Kidney (tissue), 14 donors: ENCODE measurements around the gene CNTN6. TPM values are rescaled to one million over a fixed set of nuclear protein-coding genes. Genes with fewer than 3 reads are reported as not detected.

Experiments used
- DNase-seq, 5 donors: peaks; one replicate each; pipeline ENCODE4 v3.0.0-alpha.2; 2013 to 2020
- FAIRE-seq: peaks from 2 replicates; lab custom pipeline; 2012; peaks lifted over from hg19 to GRCh38; lab: Jason Lieb, UNC
- H3K27ac ChIP-seq, 2 donors: one replicate each; pipeline ENCODE4 v1.7.0; 2013; ENCODE audit warnings: low read depth in 2 of 2, low read length in 2 of 2, inconsistent platforms in 1 of 2
- H3K27me3 ChIP-seq: one replicate; pipeline ENCODE4 v1.7.1; 2013; ENCODE audit warnings: low read length, inconsistent platforms; ENCODE audit not compliant: control insufficient read depth, insufficient read depth
- H3K36me3 ChIP-seq, 3 donors: one replicate each; pipeline versions ENCODE4 v1.7.0 to v1.7.1; 2013; ENCODE audit warnings: low read length in 3 of 3, control low read depth in 1 of 3, inconsistent platforms in 1 of 3; ENCODE audit not compliant: insufficient read depth in 3 of 3, control insufficient read depth in 2 of 3
- H3K4me1 ChIP-seq, 3 donors: one replicate each; pipeline versions ENCODE4 v1.7.0 to v1.7.1; 2013; ENCODE audit warnings: low read length in 3 of 3, inconsistent platforms in 1 of 3, low read depth in 1 of 3; ENCODE audit not compliant: control insufficient read depth in 2 of 3, insufficient read depth in 2 of 3
- H3K4me3 ChIP-seq, 3 donors: one replicate each; pipeline versions ENCODE4 v1.7.0 to v1.8.1; 2013; ENCODE audit warnings: low read length in 3 of 3, control low read depth in 1 of 3, inconsistent platforms in 1 of 3
- H3K9ac ChIP-seq, 3 donors: one replicate each; pipeline versions ENCODE4 v1.7.0 to v1.7.1; 2013; ENCODE audit warnings: low read length in 3 of 3, control low read depth in 1 of 3, inconsistent platforms in 1 of 3
- H3K9me3 ChIP-seq, 3 donors: one replicate each; pipeline versions ENCODE4 v1.7.0 to v1.7.1; 2013; ENCODE audit warnings: low read length in 3 of 3, control low read depth in 1 of 3, inconsistent platforms in 1 of 3; ENCODE audit not compliant: control insufficient read depth in 2 of 3, insufficient read depth in 1 of 3
- CTCF ChIP-seq: IDR thresholded peaks from 3 replicates; pipeline ENCODE4 v1.5.1; 2012; ENCODE audit warnings: mild to moderate bottlenecking, moderate library complexity, borderline replicate concordance; ENCODE audit not compliant: insufficient read depth; ENCODE audit errors: extremely low read depth
- intact Hi-C: fragments of 100-400 bp; cut with DNase I; formaldehyde crosslinking; loops from one replicate; pipeline ENCODE4 v1.11.1; 2022
- polyA plus RNA-seq: library from polyadenylated mRNA; stranded (reverse); fragments of 350-450 nt; fragmentation: Illumina TruSeq; extraction: RNeasy Lipid Tissue Mini Kit (QIAGEN cat#74804); gene quantifications from one replicate; pipeline ENCODE4 v1.2.3, GENCODE V29; 2014; ENCODE audit warnings: low read depth, low replicate concordance; ENCODE audit not compliant: insufficient read depth
- total RNA-seq: library from RNA; stranded (reverse); fragmentation: NEBNext Ultra II Directional; extraction: Animal tissue kit (Norgen Biotek cat#: 25700); gene quantifications from one replicate; pipeline ENCODE4 v1.2.1, GENCODE V29; 2021
- donor health status: control.
- donor health status: control.
- donor health status: control.
- donor health status: control.
- donor health status: control.
- donor health status: DM: yes; HTN: yes; CAD: no.
- donor health status: Normal renal cell carcinoma (clear cell type).

The CNTN6 gene
- total and polyA plus RNA-seq, 2 donors from 2014 or later, result 0.11 to 0.25 TPM

- H3K36me3 ChIP-seq, result no peaks in the 10 kb centered on the region
- H3K9ac ChIP-seq, result no peak overlapping the region
- FAIRE-seq (no peak), DNase-seq (no peak)
- no peak for TF ChIP-seq CTCF
- no peak overlapping the region for H3K4me3 ChIP-seq
- H3K27me3 ChIP-seq, result no peaks in the 10 kb centered on the region
- intact Hi-C loops, result no loop called here
- H3K9me3 ChIP-seq, result no peaks in the 10 kb centered on the region
- no peak overlapping the region for H3K27ac ChIP-seq
- H3K4me1 ChIP-seq, result no peaks in the 10 kb centered on the region
Observed at GRCh38 chr3:1235526-1236120, 142.8 kb downstream of the CNTN6 start.

DNA sequence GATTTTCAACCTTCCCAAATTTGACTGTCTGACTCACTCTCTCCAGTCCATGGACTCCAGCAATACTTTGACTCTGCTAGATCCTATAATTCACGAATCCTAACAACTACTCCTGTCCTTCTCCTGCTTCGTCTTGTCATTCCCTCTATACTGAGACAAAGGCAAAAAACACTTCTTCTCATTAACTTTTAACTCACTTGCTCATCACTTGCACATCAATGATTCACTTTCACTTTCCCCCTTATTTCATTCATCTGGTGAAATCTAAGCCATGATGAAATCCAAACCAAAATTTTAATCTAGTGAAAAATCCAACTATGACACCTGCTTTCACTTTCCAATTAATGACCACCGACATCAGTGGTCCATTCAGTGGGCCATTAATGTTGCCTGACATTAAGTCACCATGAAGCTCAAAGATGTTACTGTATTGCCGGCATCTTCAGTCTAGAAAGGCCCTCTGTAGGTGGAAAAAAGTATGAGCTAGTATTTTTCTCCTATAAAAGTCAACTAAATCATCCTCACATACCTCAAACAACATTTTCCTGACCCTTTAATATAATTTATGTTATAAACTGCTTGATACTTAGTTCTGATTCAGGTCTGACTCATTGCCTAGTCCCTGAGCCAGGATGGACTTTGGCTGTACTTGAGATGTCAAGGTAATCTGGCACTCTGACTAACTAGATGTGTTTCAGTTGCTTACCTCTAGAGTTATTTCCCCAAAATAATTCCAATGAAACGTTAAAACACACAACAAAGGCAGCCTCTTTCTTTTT lies 158.6 kb downstream of the CNTN6 start:
- H3K27ac ChIP-seq, result no peak overlapping the region
- TF ChIP-seq CTCF, result no peak
- H3K4me1 ChIP-seq, result no peaks in the 10 kb centered on the region
- FAIRE-seq (no peak), DNase-seq (no peak)
- H3K9me3 ChIP-seq, result no peaks in the 10 kb centered on the region
- H3K27me3 ChIP-seq, result no peaks in the 10 kb centered on the region
- intact Hi-C loops, result no loop called here
- H3K9ac ChIP-seq, result no peak overlapping the region
- H3K36me3 ChIP-seq, result no peaks in the 10 kb centered on the region
- H3K4me3 ChIP-seq, result no peak overlapping the region

GRCh38 chr3:1252061-1252430 lies 159.2 kb downstream of the CNTN6 start:
- Histone ChIP-seq H3K27me3 (no peaks in the 10 kb centered on the region), H3K4me1 (no peaks in the 10 kb centered on the region), H3K9me3 (no peaks in the 10 kb centered on the region), H3K9ac (no peak overlapping the region), H3K36me3 (no peaks in the 10 kb centered on the region), H3K27ac (no peak overlapping the region), H3K4me3 (no peak overlapping the region)
- intact Hi-C loops, result no loop called here
- TF ChIP-seq CTCF, result no peak
- no peak for DNase-seq
- FAIRE-seq, result no peak
